Activated naive CD4-positive, alpha-beta T cell treated with Interleukin-2 at 50 U/mL for 16 hours (primary cell): Measurements from ENCODE around the gene RAB3GAP1.
A peak's percentile ranks its signal among the peaks of the same experiment; 100 is the strongest.
"Not testable (repeated sequence)": the region's sequence is repeated elsewhere in the genome, so short reads cannot be mapped to it uniquely, and the experiment has no call there.

Experiments
- DNase-seq: peaks from one replicate; pipeline ENCODE4 v3.0.0-alpha.2; 2020

Gene RAB3GAP1

GRCh38 chr2:135052042-135052876 is at the start of gene RAB3GAP1:
Gene RAB3GAP1, plus strand, starts transcription at chr2:135052292. Its CDS starts 16 bp downstream, at chr2:135052308.
- DNase-seq, result peak; percentile 92

- DNase-seq, result no peak
These were observed 49.3 kb upstream of the RAB3GAP1 start for GRCh38 chr2:135002836-135003235.

DNA sequence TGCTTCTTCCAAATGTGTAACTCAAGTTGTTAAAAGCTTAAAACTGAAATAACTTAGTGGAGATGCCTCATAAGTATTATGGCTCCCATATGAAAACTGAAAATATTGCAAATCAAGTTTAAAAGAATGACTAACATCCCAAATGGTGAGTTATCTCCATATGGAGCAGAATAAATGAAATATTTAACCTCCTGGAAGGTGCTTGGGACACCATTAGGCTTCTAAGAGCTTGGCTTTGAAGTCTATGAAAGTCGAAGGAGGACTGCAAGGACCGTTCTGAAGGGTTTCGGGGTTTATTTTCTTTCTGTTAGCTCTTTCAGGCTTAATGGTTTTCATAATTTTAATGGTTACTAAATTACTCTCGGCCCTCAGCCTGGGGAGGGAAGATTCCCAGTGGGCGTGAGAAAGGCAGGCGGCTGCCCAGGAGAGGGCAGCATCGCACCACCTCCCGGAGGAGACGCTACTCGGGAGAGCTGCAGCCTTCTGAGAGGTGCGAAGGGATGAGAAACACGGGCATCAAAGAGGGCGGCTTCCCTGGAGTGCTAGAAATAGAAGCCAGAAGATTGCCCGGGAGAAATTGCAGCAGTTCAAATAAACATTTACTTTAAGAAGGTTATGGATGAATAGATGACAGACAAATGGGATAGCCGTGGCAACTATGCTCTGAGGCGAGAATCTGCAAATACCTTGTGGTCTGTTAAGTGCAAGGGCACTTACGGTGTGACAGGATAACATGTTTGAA is 47.9 kb upstream of the RAB3GAP1 start:
- DNase-seq, result peak; percentile 75

DNA sequence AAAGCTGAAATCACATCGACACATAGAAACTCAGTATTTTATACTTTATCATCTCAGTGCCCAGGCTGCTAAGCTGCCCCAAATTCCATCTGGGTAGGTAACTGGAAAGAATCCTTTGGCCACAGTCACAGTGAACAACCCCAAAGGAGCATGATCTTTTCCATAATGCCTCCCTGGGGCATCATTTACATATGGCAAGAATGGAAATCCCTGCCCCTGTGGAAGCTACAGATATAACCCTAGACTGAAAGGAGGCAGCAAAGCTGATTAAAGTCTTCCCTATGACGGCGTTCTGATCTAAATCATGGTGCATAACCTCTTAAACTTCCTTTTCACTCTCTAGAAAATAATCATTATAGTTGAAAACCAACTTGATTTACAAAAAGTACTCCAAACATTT is 46.3 kb upstream of the RAB3GAP1 start:
- DNase-seq, result no peak

DNA sequence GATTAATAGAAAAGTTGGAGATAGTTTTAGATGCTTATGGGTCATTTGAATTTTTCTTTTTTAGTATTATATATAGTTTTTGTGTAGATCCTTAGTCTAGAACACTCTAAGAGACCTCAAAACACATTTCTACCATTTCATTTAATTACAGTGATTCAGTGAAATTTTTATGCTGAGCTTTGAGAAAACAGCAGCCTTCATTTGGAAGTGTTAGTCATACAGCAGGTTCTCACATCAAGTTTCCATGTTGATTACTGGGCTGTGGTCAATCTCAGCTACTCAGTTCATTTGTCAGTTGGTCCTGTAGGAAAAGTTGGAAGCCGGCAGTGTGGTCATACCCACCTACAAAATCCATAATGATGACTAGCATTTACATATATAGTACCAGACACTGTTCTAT is 42.8 kb upstream of the RAB3GAP1 start:
- DNase-seq, result no peak

GRCh38 chr2:135010200-135010942 is 41.7 kb upstream of the RAB3GAP1 start:
- DNase-seq, result no peak

DNA sequence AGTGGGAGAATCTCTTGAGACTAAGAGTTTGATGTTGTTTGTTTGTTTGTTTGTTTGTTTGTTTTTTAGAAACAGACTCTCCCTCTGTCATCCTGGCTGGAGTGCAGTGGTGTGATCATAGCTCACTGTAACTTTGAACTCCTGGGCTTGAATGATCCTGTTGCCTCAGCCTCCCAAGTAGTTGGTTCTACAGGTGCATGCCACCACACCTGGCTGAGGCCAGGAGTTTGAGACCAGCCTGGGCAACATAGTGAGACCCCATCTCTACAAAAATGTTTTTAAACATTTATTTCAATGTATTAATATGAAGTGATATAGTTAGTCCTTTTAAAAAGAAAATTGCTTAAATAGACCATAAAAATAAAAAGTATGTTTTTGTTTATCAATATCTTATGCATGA is 40.5 kb upstream of the RAB3GAP1 start:
- DNase-seq, result no peak

DNA sequence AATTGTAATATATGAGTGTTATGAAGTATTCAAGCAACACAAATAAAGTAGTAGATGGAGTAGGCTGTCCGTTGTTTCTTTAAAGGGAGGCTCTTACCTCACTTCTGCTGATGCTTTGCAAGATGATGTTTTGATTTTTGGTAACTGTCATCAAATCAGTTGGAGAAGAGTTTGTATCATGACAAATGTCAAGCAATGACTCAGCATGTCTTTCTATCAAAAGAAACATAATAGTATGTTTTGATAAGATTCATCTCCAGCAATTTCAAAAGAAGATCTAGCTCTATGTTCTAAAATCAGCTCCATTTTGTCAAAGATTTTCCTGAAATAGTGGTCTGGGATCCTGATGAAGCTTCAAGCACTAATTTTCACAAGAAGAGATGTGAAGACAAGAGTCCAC is 30.5 kb upstream of the RAB3GAP1 start:
- no peak for DNase-seq

- no peak for DNase-seq
These were observed 28.9 kb upstream of the RAB3GAP1 start for GRCh38 chr2:135022952-135023880.

- DNase-seq, result no peak
These were observed 28.1 kb upstream of the RAB3GAP1 start for GRCh38 chr2:135023886-135024485.

DNA sequence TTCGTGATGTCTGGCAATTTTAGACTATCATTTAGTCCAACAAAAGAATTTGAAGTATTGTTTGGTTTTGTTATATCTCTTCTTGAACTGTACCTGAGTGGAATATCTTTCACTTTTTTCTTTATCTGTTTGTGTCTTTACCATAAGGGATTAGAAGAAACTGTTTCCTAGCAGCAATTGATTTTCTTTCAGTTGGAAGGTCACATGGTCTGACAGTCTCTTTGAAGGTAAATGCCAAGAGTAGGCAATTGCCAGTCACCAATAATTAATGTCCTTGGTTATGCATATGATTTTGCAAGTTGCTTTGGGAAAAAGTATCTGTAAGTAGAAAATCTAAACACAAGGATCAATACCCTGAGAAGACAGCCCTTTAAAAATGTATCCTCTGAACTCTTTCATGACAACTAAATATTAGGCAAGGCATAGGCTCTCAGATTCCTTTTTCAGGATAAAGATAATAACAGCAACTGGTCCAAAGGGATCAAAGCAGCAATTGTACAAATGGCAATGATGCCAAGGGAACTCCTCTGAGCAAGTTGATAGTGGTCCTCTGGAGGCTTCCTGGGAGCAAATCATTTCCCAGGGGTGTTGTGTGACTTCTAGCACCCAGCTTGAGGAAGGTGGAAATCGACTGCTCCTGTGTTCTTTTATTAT is 22.5 kb upstream of the RAB3GAP1 start:
- no peak for DNase-seq

- no peak for DNase-seq
These were observed 21.3 kb upstream of the RAB3GAP1 start for GRCh38 chr2:135030826-135031225.

DNA sequence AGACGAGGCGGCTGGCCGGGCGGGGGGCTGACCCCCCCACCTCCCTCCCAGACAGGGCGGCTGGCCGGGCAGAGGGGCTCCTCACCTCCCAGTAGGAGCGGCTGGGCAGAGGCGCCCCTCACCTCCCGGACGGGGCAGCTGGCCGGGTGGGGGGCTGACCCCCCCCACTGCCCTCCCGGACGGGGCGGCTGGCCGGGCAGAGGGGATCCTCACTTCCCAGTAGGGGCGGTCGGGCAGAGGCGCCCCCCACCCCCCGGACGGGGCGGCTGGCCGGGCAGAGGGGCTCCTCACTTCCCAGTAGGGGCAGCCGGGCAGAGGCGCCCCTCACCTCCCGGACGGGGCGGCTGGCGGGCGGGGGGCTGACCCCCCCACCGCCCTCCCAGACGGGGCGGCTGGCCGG is 18.9 kb upstream of the RAB3GAP1 start:
- not testable (repeated sequence) for DNase-seq

GRCh38 chr2:135037831-135038230 is 14.3 kb upstream of the RAB3GAP1 start:
- no peak for DNase-seq

DNA sequence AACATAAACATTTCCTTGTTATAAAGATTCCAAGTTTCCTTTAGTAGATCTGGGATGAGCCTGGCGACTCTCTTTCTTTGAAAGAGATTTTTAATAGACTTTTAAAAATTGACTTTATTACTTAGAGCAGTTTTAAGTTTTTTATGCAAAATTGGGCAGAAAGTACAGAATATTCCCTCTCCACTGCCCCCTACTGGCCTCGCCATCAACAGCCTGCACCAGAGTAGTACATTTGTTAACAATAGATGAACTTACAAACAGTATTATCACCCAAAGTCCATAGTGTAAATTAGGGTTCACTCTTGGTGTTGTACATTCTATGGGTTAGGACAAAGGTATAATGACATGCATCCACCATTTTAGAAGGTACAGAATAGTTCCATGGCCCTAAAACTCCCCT is 8.7 kb upstream of the RAB3GAP1 start:
- DNase-seq, result peak; percentile 35

GRCh38 chr2:135047300-135047699 is 4.8 kb upstream of the RAB3GAP1 start, which contains the start of gene MAP3K19:
Gene MAP3K19, minus strand, starts transcription at chr2:135047447. Its CDS starts 22,800 bp downstream, at chr2:135024647.
- DNase-seq, result no peak

- no peak for DNase-seq
These were observed 4.0 kb upstream of the RAB3GAP1 start for GRCh38 chr2:135048122-135048521.

GRCh38 chr2:135050132-135050531 is 2.0 kb upstream of the RAB3GAP1 start:
- no peak for DNase-seq

- DNase-seq, result no peak
These were observed 1.4 kb upstream of the RAB3GAP1 start for GRCh38 chr2:135050684-135051083.

- peak; percentile 46 for DNase-seq
These were observed 944 bp downstream of the RAB3GAP1 start for GRCh38 chr2:135052997-135053474.

- DNase-seq, result no peak
These were observed 3.2 kb downstream of the RAB3GAP1 start for GRCh38 chr2:135055182-135055786.
